HG03457 (cell line): ENCODE results near the gene C10orf67.
A peak's percentile ranks its signal among the peaks of the same experiment; 100 is the strongest.
"Not testable (repeated sequence)": the region's sequence is repeated elsewhere in the genome, so short reads cannot be mapped to it uniquely, and the experiment has no call there.

Experiments
- ATAC-seq: cut with Tn5 transposase; IDR thresholded peaks from one replicate; pipeline ENCODE4 v1.9.1; 2021; ENCODE audit warnings: moderate number of reproducible peaks; ENCODE audit not compliant: unreplicated experiment

The C10orf67 gene

DNA sequence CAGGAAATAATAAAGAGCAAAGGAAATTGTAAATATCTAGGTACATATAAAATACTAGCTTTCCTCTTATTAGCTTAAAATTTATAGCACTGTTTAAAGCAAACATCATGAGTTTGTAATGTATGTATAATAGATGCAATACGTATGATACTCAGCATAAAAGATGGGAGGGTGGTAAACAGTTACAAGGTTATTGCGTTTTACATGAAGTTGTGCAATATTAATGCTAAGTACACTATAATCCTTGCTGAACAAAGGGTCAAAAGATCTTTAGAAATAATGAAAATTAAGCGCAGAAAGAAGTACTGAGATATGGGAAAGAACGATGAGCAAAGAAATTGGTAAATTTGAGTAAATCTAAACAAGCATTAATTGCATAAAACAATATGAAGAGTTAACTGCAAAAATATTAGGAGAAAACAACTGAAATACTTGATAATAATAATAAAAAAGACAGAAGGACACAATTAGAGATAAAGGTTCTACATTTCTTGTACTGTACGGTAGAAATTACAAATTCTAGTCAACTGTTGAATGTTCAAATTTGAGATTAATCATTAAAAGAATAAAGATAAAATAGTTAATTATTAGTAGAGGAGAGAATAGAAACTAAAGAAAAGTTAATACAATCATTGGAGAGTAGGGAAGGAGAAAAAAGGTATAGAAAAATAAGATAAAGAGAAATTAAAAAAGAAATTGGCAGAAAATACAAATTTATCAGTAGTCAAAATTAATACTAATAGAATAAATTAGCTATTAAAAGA lies 17.9 kb downstream of the C10orf67 start:
- no peak for ATAC-seq

DNA sequence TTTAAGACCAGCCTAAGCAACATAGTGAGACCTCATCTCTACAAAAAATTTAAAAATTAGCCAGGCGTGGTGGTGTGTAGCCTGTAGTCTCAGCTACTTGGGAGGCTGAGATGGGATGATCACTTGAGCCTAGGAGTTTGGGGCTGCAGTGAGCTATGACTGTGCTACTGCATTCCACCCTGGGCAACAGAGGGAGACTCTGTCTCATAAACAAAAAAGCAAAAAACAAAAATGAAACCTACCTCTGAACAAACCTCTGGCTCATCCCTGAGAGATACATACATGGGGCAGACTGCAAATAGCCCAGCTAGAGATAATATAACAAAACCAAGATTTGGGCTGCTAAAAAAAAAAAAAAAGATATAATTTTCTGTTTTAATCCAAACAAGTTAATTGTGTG lies 19.5 kb downstream of the C10orf67 start:
- ATAC-seq: peak; percentile 87

DNA sequence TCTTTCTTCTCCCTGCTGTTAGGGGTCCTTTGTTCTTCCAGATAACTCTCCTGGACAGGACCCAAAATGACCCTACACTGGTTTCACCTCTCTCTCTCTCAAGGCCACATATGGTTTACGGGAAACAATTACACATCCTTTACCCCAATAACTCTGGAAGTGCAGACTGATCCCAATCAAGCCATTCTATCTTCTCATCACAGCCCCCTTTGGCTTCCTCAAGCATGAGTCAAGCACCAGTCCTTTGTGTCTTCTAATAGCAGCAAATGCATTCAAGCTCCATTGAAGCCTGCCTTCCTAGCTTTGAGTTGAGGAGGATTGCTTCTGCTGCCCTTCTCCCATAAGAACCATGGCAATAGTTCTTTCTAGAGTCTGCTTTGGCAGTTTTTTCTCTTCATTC lies 20.2 kb downstream of the C10orf67 start:
- no peak for ATAC-seq

DNA sequence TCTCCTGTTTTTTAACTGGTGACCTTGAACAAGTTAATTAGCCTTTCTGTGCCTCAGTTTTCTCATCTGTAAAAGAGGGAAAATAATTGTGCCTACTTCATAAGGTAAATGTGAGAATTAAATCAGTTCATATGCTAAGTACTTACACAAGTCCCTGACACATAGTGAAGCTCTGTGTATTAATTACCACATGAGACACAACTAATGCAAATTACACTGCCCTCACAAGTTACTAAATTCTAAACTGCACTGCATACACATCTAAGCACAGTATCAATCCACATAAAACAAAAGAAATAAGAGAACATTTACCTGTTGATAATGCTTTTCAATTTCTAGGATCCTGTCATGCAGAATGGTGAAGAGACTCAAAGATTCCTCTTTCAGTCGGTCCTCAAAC lies 22.5 kb downstream of the C10orf67 start:
- ATAC-seq: no peak

DNA sequence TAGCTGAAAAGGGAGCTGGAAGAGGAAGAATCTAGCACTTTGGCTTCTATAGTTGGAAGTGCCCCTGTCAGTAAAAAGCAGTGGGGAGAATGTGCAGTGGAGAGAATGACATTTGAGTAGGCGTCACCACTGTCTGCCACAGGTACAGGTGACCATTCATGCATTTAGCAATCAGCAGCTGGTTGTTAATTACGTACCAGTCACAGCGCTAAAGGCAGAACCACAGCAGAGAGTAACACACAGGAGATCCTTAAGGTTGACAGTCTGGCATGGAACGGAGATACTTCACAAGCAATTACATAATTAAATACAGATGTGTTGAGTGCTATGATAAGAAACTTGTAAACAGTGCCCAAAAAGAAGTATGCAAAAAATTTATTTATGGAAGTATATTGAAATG lies 24.8 kb downstream of the C10orf67 start:
- ATAC-seq: no peak

DNA sequence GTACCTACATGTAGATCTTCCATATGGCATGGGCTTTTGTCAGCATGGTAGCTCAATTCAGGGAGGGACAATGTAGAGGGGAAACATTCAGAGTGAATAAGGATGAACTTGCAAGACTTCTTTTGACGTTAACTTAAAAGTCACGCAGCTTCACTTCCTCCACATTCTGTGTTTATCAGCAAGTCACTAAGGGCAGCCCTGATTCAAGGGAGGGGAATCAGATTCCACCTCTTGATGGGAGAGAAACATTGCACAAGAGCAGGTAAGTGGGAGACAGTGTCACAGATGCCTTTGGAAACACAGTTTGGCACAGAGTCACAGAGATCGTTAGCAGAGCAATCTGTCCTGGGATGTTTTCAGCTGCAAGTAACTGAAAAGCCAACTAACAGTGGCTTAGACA lies 26.2 kb downstream of the C10orf67 start:
- ATAC-seq: no peak

DNA sequence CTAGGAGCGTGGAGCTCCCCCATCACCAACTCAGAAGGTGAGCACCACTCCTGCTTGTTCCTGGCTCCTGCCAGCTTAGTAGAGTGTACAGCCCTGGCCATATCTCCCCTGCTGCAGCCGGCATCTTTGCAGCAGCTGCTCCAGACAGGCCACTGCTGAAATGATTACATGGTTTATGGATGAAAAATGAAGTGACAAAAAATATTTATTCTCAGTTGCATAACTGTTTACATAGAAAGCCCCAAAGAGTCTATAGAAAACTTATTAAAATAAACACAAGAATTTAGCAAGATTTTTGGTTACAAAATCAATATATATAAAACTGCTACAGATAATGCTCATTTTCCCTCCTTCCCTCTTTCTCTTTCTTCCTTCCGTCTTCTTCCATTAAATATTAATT lies 27.2 kb downstream of the C10orf67 start:
- no peak for ATAC-seq

DNA sequence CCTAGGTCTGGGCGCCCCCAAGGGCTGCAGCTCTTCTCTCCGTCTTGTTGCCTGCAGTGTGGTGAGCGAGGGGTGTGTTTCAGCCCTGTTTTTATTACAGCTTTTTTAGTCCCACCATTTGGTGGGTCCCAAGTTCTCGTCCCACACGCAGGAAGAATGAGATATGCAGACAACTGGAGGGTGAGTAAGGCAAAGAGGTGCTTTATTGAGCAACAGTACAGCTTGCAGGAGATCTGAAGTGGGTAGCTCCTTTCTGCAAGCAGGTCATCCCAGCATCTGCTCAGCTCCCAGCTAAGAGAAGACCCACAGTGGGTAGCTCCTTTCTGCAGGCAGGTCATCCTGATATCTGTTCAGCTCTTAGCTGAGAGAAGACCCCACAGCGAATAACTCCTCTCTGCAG lies 28.2 kb downstream of the C10orf67 start:
- no peak for ATAC-seq

DNA sequence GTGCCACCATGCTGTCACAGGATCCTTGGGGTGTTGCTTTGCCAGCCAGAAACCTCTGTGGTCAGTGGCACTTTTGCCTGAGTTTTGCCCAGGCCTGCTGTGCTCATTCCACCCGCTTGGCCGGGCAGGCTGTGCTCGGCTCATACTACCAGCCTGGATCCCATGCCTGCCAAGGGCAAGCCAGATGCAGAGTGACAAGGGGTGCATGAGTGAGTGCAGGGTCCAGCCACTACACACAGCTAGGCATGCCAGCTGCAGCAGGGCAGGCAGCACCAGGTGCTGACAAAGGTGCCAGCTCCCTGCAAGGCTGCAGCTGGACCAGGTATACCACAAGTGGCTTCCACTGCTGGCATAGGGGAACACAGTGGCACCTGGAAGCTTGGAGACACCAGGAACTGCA lies 28.6 kb downstream of the C10orf67 start:
- no peak for ATAC-seq

DNA sequence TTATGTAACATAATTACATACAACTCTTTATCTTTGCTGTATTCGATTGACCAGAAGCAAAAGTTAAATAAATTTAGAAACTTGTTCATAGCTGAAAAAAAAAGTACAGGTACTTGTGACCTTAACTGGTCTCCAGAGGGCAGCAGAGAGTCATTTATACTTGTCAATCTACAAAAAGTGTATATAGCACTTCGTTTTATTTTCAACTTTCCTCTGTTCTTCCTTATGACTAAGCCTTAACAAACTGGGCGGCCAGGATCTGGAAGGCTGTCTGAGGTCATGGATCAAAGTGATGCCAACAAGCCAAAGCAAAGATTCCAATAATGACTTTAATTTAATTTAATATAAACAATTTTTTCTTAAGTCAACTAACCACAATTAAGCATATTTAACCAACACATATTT lies 29.8 kb downstream of the C10orf67 start:
- peak; percentile 52 for ATAC-seq

DNA sequence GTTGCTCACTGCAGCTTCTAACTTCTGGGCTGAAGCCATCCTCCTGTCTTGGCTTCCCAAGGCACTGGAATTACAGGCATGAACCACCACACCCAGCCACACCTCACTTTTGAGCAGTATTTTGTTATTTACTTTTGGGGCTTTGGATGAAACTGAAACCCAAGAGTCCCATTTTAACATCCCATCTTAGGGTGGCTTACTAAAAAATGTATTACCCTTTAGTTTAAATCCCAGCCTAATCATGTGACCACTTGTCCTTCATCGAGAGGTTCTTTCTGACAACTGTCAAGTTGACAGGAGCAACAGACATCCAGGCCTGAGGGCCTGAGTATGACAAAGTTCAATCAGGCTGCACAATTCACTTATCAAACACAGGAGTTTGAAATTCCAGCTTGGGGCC lies 33.6 kb downstream of the C10orf67 start:
- ATAC-seq: no peak

DNA sequence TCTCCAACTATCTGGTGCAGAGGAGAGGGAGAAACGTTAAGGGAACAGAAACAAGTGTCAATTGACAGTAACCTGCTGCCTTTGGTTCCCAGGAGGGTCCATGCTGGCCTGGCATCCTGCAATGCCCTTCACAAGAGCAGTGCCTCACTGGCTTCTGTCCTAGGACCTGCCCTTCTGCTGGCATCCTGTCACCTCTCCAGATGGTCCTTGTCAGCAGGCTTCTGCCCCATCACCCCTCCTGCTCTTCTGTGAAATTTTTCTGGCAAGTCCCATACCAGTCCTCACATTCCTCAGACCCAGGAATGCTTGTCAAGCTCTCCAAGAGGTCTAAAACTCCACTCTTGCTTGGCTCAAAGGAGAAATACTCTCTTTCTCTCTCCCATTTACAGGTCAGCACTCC lies 34.2 kb downstream of the C10orf67 start:
- ATAC-seq: no peak

DNA sequence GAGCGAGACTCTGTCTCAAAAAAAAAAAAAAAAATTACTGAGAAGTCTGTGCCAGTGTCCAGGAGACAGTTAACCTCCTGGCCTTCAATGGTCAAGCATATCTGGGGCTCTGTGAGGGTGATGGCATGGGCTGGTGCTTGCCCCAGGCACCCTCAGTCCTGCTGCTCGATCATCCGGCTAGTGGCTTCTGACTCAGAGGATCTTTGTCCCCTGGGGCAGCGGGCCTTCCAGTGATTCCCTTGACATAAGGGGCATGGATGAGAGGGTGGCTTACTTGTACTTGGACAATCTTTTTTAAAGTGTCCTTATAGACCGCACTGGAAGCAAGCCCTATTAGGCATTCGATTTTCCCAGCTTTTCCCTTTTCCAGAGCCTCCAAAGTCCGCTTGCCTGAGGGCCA lies 44.6 kb downstream of the C10orf67 start:
- ATAC-seq: not testable (repeated sequence)

DNA sequence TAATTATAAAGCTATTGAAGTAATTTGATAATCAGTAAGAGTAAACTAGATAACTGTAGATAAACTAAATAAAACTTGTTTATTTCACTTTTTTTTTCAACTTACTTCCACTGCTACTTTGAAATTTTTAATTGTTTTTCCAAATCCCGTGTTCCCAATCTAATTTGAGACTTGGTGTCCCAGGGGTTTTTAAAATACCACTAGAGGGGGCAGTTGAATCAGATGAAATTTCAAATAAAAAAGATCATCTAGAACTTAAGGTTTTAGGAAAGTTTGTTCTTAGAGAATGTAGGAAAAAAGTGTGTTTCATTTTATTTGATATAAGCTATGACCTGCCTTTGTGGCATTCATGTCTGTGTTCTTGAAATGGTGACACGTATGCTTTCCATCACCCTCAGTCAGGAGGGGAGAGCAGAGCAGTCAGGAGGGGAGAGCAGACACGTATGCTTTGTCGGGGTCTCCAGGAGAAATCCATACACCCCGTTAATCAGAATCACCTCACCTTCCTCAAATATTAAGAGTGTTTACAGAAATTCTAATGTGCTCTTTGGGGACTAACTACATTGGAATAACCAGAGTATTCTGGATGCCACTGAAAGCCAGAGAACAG lies 49.9 kb downstream of the C10orf67 start:
- ATAC-seq: no peak

DNA sequence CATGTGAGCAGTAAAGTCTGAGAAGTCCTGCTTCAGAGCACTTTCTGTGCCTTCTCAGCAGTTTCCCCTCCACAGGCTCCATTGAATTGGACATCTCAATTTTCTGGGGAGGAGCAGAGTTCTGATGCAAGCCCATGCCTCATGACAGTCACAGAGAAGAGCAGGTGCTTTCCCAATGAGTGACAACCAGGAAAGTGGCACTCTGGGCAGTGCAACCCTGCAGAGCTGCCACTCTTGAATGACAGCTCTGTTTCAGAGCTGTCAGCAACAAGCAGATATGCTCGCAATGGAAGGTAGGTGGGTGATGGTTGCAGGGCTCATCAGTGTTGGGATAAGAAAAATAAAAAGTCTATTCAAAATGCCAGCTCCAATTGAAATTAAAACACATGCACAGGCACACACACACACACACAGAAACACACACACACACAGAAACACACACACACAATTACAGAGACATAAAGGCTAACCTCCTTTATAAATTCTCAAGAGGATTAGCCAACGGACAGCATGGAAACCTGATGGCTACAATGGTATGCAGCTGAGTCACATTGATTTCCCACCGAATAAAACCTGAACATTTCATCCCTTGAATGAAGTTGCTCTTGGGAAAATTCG lies 50.5 kb downstream of the C10orf67 start:
- ATAC-seq: no peak

DNA sequence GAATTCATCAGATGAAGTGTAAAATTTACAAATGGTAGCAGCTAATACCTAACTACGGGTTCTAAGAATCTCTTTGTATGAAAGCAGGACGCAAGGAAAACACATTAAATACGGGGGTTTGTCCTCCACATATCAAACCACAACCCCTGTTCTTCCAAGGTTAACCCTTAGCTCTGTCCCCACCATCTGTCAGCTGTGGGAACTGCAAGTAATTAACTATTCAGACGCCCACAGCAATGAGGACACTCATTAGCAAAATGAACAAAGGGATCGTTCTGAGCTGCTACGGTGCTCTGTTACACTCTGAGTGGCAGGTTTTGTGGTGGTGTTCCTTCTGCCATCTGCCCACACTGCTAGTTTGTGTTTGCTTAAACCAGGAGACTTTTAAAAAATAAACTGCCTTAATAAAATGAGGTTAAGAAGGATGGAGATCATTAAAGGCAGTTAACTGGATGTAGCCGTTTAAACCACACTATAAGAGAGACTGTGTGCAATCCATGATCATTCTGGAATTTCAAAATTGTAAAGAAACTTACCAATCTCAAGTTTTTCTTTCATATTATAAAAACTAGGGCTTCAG lies 51.4 kb downstream of the C10orf67 start:
- no peak for ATAC-seq

DNA sequence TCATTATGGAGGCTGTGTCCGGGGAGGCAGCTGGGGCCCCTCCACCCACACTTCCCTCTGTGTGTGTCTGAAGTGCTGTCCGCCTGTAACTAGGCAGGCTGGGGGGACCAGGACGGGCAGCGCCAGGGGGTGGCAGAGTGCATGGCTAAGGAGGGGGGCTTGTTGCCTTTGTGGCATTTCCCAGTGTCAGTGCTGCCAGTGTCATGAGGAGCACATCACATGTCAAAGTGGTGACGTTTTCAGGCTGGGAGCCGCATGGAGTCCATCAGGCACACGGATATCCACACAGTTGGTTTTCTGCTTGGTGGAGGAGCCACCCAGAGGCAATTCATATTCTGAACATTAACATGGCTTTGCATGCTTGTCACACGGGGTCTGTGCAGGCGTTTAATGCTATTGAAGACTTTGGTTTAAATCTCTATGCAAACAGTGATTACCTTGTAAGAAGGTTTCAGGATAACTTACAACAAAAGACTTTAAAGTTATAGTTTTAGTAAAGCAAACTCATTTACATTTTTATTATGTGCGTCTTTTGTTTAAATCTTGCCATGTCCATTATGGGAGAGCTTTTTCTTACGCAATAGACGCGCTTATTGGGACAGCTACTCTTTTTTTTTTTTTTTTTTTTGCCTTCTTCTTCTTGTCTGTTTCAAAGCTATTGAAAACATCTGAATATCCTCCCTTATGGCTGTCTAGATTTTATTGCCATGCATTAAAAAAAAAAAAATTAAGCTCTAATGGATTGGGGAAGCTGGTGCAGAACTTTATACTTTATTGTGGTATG lies 52.9 kb downstream of the C10orf67 start:
- no peak for ATAC-seq

DNA sequence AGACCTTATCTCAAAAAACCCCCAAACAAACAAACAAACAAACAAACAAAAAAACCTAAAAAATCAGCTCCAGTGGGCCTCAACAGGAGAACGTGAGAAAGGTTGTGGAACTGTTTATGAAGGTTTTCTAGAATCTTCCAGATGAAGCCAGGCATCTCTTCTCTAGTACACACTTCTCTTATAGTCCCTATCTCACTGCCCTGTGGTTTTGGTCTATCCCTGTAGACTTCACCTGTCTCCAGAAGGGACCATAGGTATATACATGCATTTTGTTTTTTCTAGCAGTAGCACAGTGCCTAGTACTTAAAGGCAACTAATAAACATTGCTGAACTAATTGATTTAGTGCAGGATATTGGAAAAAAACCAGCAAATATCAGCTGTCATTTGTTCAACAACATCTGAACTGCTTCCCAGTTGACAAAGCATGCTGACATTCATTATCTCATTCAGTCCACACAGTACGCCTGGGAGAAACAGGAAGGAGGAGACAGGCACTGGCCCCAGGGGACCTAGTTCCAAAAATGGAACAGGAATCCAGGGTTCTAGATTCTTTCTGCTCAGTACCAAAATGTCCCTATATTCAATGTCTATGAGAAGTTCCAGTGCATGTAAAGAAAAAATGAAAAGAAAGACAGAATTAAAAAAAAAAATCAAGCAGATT lies 59.8 kb downstream of the C10orf67 start:
- no peak for ATAC-seq

DNA sequence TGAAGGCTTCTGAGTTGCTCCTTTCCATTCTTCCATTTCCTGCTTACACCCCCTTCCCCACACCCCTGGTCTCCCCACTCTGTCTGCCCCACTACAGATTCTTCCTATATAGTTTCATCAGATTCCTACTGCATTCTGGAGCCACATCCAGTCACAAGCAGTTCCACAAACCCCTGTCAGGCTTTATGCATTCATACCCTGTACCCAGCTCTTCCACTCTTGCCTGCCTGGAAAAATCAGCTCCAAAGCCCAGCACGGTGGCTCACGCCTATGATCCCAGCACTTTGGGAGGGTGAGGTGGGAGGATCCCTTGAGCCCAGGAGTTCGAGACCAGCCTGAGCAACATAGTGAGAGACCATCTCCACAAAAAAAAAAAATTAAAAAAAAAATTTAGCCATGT lies 60.4 kb downstream of the C10orf67 start:
- no peak for ATAC-seq

DNA sequence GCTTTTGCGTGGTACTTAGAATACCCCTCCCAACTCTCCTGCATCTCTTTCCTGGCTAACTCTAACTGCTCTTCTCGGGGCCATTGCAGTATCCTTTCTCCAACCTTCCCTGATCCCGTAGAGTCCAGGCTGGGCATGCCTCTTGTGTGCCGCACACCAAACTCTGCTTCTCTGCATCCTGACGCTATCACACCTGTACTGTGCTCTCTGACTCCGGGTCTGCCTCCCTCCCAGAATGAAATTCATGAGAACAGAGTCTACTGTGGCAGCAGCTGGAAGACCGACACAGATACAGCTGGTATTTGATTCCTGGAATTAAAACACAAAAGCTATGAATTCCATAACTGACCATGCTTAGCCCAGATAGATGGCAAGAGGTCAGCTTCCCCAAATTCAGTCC lies 60.9 kb downstream of the C10orf67 start:
- no peak for ATAC-seq

DNA sequence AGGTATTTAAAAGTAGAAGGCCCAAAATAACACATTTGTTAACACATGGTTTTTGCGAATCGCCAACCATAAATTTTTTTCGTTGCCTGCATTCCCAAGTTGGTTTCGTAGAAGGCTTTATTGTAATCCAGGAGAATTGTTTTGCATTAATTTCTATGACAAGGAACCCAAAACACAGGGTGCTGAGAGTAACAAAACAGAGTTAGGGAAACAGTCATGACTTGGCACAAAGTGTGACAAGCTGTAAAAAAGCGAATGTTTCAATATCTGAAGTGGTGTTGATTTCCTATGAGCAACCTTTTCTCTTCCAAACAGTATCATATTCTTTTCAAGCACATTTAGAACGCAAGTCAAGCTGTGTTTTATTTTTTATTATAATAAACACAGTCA lies 63.6 kb downstream of the C10orf67 start:
- no peak for ATAC-seq
